Astrocyte of the cerebellum (primary cell): ENCODE results near the gene COL20A1.

Experiments used
- DNase-seq: peaks from one replicate; pipeline ENCODE4 v3.0.0-alpha.2; 2011; ENCODE audit warnings: low read depth
- H3K4me3 ChIP-seq: 2 replicates; pipeline ENCODE4 v1.5.1; 2011; ENCODE audit warnings: mild to moderate bottlenecking, low read depth, low read length, moderate library complexity
- in situ Hi-C: cut with HindIII; loops from 2 replicates; pipeline ENCODE4 v1.10.0; 2017; ENCODE audit warnings: low sequenced_read_pairs
- TF ChIP-seq, protein P1 (sequence below): IDR thresholded peaks from 2 replicates; pipeline ENCODE4 v1.5.1; 2012; ENCODE audit warnings: low read length, low read depth, moderate library complexity, mild to moderate bottlenecking; ENCODE audit errors: missing control alignments

COL20A1 gene

DNA sequence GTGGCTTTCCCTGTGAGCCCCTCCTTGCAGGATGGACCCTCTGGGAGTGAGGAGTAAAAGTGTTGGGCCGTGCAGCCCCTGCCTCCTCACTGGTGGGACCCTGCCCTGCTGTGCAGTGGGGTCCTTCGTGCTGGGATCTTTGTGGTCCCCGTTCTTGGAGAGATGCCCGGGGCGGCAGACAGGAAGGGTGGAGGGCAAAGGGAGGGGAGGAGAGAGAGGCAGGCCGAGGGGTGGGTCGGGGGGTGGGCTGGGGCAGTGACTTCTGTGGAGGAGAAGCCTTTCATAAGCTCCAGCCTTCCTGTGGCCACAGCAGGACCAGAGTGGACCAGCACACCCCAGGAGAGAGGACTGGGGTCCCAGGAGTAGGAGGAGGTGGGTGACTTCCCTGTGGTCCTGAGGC lies at the start of gene COL20A1:
Gene COL20A1, plus strand, starts transcription at position 283 of the 400 bp plus-strand sequence. CDS start 1,922 bp downstream, outside the sequence.
- TF ChIP-seq, protein P1, sequence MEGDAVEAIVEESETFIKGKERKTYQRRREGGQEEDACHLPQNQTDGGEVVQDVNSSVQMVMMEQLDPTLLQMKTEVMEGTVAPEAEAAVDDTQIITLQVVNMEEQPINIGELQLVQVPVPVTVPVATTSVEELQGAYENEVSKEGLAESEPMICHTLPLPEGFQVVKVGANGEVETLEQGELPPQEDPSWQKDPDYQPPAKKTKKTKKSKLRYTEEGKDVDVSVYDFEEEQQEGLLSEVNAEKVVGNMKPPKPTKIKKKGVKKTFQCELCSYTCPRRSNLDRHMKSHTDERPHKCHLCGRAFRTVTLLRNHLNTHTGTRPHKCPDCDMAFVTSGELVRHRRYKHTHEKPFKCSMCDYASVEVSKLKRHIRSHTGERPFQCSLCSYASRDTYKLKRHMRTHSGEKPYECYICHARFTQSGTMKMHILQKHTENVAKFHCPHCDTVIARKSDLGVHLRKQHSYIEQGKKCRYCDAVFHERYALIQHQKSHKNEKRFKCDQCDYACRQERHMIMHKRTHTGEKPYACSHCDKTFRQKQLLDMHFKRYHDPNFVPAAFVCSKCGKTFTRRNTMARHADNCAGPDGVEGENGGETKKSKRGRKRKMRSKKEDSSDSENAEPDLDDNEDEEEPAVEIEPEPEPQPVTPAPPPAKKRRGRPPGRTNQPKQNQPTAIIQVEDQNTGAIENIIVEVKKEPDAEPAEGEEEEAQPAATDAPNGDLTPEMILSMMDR = no peak
- DNase-seq = no peak
- in situ Hi-C loops = loop anchor here (10.0 kb wide), 1 partner anchor 182 kb away; the partner anchor contains the start of gene KCNQ2
- no peak within 1 kb of the TSS for H3K4me3 ChIP-seq

- TF ChIP-seq, protein P1 = no peak
- in situ Hi-C loops = no loop called here
- H3K4me3 ChIP-seq = no peak overlapping the region
- DNase-seq = no peak
Observed at GRCh38 chr20:63243604-63244247, 49.3 kb upstream of the COL20A1 start.

DNA sequence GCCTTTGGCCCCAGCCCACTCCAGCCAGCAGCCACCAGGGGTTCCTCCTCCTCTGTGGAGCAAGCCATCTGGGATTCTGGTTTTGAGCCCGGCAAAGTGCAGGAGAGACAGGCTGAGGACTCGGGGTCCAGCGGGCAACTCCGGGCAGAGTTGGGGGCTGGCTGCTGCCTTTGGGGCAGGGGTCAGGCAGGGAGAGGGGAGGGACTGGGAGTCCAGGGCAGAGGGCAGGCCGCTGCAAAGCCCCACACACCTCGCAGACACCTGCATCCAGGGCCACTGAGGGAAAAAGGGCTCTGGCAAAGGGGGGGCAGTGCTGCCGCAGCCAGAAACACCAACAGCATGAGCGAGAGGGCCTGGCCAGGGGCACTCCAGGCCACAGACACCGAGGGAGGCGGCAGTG lies 48.5 kb upstream of the COL20A1 start:
- no peak for DNase-seq
- TF ChIP-seq, protein P1 = no peak
- in situ Hi-C loops = no loop called here
- H3K4me3 ChIP-seq = no peak overlapping the region

DNA sequence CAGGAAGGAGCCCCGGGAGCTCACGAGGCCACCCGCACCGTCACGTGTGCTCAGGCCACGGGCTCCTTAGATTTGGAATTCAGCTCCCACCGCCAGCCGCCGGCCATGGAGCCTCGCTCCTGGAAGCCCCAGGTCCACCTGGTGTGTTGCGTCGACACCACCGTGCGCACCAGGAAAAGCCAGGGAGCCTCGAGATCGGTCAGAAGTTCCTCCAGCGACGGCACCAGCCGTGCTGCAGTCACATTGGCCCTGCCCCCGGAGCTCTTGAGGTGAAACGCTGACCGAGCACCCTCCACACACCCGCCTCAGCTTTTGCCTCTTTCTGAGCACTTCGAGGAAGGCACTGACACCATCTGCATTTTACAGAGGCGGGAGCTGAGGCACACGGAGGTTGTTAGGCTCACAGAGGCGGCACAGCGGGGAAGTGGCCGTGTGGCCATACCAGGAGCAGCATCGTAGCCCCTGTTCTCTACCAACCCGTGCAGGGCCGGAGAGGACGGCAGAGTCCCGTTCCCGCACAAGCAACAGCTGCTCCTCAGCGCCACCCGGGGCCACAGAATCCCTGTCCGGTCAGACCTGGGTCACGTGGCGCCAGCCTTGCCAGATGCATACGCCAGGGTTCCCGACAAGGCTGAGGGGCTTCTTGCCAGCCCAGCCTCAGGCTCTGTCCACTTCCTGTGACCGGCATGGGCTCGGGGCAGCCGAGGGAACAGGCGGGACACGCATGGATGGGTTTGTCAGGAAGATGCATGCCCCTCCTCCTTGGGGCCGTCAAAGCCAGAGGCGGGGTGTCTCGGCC lies 46.3 kb upstream of the COL20A1 start:
- in situ Hi-C loops = no loop called here
- no peak overlapping the region for H3K4me3 ChIP-seq
- TF ChIP-seq, protein P1 = no peak
- no peak for DNase-seq

DNA sequence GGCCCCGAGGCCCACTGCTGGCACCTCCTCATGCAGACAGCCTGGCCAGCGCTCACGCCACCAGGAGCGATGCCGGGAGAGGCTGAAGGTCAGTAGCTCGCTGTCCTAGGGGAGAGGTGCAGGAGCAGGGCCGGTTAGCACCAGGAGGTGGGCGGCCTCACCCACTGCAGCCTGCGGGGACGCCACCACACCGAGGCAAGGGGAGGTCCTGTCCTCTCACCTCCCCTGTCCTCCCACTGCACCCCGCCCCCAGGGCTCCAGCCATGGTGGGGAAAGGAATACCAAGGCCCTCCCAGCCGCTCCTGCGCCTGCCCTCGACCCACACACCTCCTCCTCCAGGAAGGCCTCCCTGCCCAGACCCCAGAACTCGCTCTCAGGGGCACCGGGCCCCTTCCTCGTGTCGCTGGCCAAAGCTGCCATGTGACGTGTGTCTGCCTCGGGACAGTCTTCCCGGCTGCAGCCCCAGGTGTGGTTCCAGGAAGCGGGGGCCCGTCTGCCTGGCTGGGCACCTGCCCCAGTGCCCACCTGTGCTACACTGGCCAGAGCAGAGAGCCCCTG lies 45.2 kb upstream of the COL20A1 start:
- H3K4me3 ChIP-seq = no peak overlapping the region
- in situ Hi-C loops = no loop called here
- TF ChIP-seq, protein P1 = no peak
- DNase-seq = no peak

- TF ChIP-seq, protein P1 = no peak
- H3K4me3 ChIP-seq = no peak overlapping the region
- DNase-seq = no peak
- in situ Hi-C loops = no loop called here
Observed at GRCh38 chr20:63248835-63249591, 44.0 kb upstream of the COL20A1 start.
